Activated CD8-positive, alpha-beta T cell treated with anti-CD3 and anti-CD28 coated beads for 36 hours (primary cell): ENCODE results near the gene GTPBP3. TPM values are rescaled to one million over a fixed set of nuclear protein-coding genes. Genes with fewer than 3 reads are reported as not detected.

Source experiments
- ATAC-seq: fragments of 200-7000 bp; cut with Tn5 transposase; one replicate; pipeline ENCODE4 v1.10.0; 2021; ENCODE audit warnings: mild to moderate bottlenecking, moderate library complexity
- CTCF ChIA-PET: fragments of 350-600 bp; sonication (Branson Sonifier 250); formaldehyde crosslinking; loops from one replicate; lab custom pipeline; 2021; ENCODE audit warnings: antibody characterized with exemption; lab: Charles Lee
- POLR2A ChIA-PET: fragments of 350-600 bp; sonication (Branson Sonifier 250); formaldehyde crosslinking; loops from one replicate; lab custom pipeline; 2021; ENCODE audit warnings: antibody characterized with exemption; lab: Charles Lee
- DNase-seq: peaks from one replicate; pipeline ENCODE4 v3.0.0-alpha.2; 2020
- H3K27ac Mint-ChIP-seq: one replicate; pipeline ENCODE4 v1.8.0; 2021; ENCODE audit warnings: mild to moderate bottlenecking, mixed read lengths
- H3K27me3 Mint-ChIP-seq: one replicate; pipeline ENCODE4 v1.8.0; 2021; ENCODE audit warnings: mixed read lengths
- H3K36me3 Mint-ChIP-seq: one replicate; pipeline ENCODE4 v1.8.0; 2021; ENCODE audit warnings: low read depth, mixed read lengths
- H3K4me1 Mint-ChIP-seq: one replicate; pipeline ENCODE4 v1.8.0; 2021; ENCODE audit warnings: low read depth, mixed read lengths
- H3K4me3 Mint-ChIP-seq: one replicate; pipeline ENCODE4 v1.8.0; 2021; ENCODE audit warnings: mild to moderate bottlenecking, moderate library complexity, mixed read lengths
- H3K9me3 Mint-ChIP-seq: one replicate; pipeline ENCODE4 v1.8.0; 2021; ENCODE audit warnings: mixed read lengths
- intact Hi-C: fragments of 100-400 bp; cut with micrococcal nuclease; formaldehyde crosslinking; loops from one replicate; pipeline ENCODE4 v1.10.0; 2022
- total RNA-seq, 2 experiments: library from RNA; stranded (reverse); gene quantifications; one replicate each; pipeline ENCODE4 v1.2.3, GENCODE V29; 2021
- TF ChIP-seq, protein P1 (sequence below): fragments of 200-600 bp; IDR thresholded peaks from one replicate; pipeline ENCODE4 v1.8.0; 2022; ENCODE audit warnings: antibody characterized with exemption, mild to moderate bottlenecking

The GTPBP3 gene
- total RNA-seq, 2 experiments from 2014 or later, result 43.8 to 45.4 TPM

GRCh38 chr19:17305216-17305516 is 32.2 kb upstream of the GTPBP3 start:
- ATAC-seq (no peak), DNase-seq (no peak)
- Mint-ChIP-seq H3K4me1 (peaks cover 31% of the 10 kb centered on the region), H3K27ac (peak overlapping the region; percentile 92), H3K4me3 (peak overlapping the region; percentile 87), H3K36me3 (peaks cover 2% of the 10 kb centered on the region), H3K9me3 (no peaks in the 10 kb centered on the region), H3K27me3 (no peaks in the 10 kb centered on the region)
- intact Hi-C loops, result no loop called here
- TF ChIP-seq, protein P1, sequence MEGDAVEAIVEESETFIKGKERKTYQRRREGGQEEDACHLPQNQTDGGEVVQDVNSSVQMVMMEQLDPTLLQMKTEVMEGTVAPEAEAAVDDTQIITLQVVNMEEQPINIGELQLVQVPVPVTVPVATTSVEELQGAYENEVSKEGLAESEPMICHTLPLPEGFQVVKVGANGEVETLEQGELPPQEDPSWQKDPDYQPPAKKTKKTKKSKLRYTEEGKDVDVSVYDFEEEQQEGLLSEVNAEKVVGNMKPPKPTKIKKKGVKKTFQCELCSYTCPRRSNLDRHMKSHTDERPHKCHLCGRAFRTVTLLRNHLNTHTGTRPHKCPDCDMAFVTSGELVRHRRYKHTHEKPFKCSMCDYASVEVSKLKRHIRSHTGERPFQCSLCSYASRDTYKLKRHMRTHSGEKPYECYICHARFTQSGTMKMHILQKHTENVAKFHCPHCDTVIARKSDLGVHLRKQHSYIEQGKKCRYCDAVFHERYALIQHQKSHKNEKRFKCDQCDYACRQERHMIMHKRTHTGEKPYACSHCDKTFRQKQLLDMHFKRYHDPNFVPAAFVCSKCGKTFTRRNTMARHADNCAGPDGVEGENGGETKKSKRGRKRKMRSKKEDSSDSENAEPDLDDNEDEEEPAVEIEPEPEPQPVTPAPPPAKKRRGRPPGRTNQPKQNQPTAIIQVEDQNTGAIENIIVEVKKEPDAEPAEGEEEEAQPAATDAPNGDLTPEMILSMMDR, result no peak
- ChIA-PET CTCF (interaction anchor here (0.6 to 3.1 kb wide), 15 partner anchors 8 to 237 kb away, joined by 3 to 27 read pairs (median 3); partner anchors contain the start of genes ANKLE1 and OCEL1), POLR2A (interaction anchor here (0.6 to 5.3 kb wide), 6 partner anchors 12 to 33 kb away, joined by 3 to 28 read pairs (median 3); no protein-coding TSS in a partner anchor)

- ATAC-seq (peak; percentile 68), DNase-seq (peak; percentile 98)
- Mint-ChIP-seq H3K4me1 (peaks cover 37% of the 10 kb centered on the region), H3K4me3 (peak within 1 kb of the TSS; percentile 87), H3K9me3 (no peaks in the 10 kb centered on the region), H3K27ac (peak within 1 kb of the TSS; percentile 92), H3K27me3 (no peaks in the 10 kb centered on the region), H3K36me3 (peaks cover 2% of the 10 kb centered on the region)
- POLR2A ChIA-PET, result interaction anchor here (0.7 to 5.3 kb wide), 8 partner anchors 12 to 82 kb away, joined by 3 to 28 read pairs (median 4); no protein-coding TSS in a partner anchor
- TF ChIP-seq, protein P1, result peak; percentile 81
- intact Hi-C loops, result no loop called here
- CTCF ChIA-PET, result interaction anchor here (0.6 to 3.1 kb wide), 17 partner anchors 8 to 237 kb away, joined by 3 to 27 read pairs (median 3); partner anchors contain the start of genes ANKLE1 and OCEL1
Measured at GRCh38 chr19:17305517-17306284, 31.7 kb upstream of the GTPBP3 start, which contains the start of gene MRPL34. TSS of gene MRPL34 (plus strand) at chr19:17305872. CDS start at chr19:17305893, 21 bp downstream.

DNA sequence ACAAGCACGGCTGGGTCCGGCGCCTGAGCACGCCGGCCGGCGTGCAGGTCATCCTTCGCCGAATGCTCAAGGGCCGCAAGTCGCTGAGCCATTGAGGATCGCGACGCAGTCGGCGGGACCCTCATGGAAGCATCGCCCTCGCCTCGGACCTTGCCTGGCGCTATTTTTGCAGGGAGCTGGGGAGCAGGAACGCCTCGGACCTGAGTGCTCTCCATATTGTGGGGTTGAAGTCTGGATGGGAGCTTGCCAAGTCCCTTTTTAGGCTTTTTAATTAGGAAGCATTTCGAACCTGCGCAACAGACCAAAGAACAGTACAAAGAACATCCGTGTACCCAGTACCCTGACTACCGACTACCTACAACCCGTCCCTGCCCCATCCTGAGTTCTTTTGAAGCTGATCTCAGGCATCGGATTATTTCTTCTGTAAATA is 31.1 kb upstream of the GTPBP3 start:
- Mint-ChIP-seq H3K27me3 (no peaks in the 10 kb centered on the region), H3K36me3 (peaks cover 2% of the 10 kb centered on the region), H3K4me1 (peaks cover 39% of the 10 kb centered on the region), H3K4me3 (peak overlapping the region; percentile 87), H3K9me3 (no peaks in the 10 kb centered on the region), H3K27ac (peak overlapping the region; percentile 92)
- POLR2A ChIA-PET, result interaction anchor here (0.6 to 5.3 kb wide), 6 partner anchors 13 to 82 kb away, joined by 3 to 28 read pairs (median 4); no protein-coding TSS in a partner anchor
- intact Hi-C loops, result no loop called here
- CTCF ChIA-PET, result interaction anchor here (0.6 to 1.5 kb wide), 6 partner anchors 13 to 190 kb away, joined by 3 to 4 read pairs (median 4); no protein-coding TSS in a partner anchor
- ATAC-seq (no peak), DNase-seq (no peak)
- TF ChIP-seq, protein P1, result no peak

- Mint-ChIP-seq H3K27ac (no peak overlapping the region), H3K4me1 (peaks cover 39% of the 10 kb centered on the region), H3K9me3 (no peaks in the 10 kb centered on the region), H3K36me3 (peaks cover 2% of the 10 kb centered on the region), H3K27me3 (no peaks in the 10 kb centered on the region), H3K4me3 (peak overlapping the region; percentile 87)
- ChIA-PET CTCF (interaction anchor here (1.5 to 1.8 kb wide), 3 partner anchors 15 to 188 kb away, joined by 4 to 7 read pairs (median 6); no protein-coding TSS in a partner anchor), POLR2A (interaction anchor here (0.7 to 2.5 kb wide), 2 partner anchors 15 to 30 kb away, joined by 3 to 7 read pairs; no protein-coding TSS in a partner anchor)
- DNase-seq (no peak), ATAC-seq (no peak)
- TF ChIP-seq, protein P1, result no peak
- intact Hi-C loops, result no loop called here
Measured at GRCh38 chr19:17307876-17308377, 29.4 kb upstream of the GTPBP3 start.
